ENCODE measurements around the gene YTHDF2.

YTHDF2 gene

DNA sequence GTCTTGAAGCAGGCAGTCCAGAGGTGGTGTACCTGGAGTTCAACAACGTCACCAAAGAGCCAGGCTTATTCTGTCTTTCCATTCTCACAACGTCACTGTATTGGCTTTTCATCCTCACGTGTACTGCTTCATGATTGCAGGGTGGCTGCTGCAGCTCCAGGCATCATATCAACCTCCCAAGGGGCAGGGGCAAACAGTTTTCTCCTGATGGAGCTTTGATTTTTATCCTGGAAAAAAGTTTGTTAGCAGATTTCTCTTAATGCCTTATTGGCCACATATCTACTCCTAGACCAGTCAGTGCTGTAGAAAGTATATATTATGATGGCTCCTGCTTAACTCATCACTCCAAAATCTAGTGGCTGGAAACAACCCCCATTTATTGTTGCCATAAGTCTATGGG is 66.9 kb downstream of the YTHDF2 start:
- no peak for DNase-seq

DNA sequence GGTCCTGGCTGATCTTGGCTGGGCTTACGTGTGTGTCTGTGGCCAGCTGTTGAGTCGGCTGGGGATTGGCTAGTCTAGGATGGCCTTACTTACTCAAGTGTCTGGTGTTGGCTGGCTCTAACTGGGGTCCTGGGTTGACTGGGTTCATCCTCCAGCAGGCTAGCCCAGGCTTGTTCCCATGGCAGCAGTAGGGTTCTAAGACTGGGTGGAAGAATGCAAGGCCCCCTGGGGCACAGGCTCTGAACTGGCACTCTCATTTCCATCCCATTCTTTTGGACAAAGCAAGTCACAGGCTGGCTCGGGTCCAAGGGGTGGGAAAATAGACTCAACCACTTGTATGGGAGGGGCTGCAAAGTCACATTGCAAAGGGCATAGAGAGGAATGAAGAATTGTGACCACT is 67.3 kb downstream of the YTHDF2 start:
- no peak for DNase-seq

DNA sequence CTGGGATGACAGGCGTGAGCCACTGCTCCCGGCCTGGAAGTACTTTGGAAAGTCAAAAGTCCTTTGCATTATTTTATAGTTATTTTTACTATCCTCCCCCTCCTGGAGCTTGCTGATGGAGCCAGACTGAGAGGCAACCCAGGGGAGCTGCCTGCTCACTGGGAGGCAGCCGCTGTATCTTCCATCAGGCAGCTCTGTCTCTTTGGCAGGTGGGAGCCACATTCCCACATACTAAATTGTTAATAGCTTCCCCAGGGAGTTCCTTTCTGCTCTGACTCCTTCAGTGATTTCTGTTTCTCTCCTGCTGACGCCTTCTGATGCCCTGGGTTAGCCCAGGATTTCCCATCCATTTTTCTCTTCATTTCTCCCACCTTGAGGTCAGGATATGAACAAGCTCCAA is 70.3 kb downstream of the YTHDF2 start:
- no peak for DNase-seq

GRCh38 chr1:28807986-28808385 is 71.2 kb downstream of the YTHDF2 start:
- DNase-seq: no peak

- no peak for DNase-seq
Measured at GRCh38 chr1:28811369-28811765, 74.6 kb downstream of the YTHDF2 start.

- DNase-seq: no peak
Measured at GRCh38 chr1:28811766-28812668, 75.3 kb downstream of the YTHDF2 start, which contains the start of gene OPRD1. OPRD1 (plus strand) TSS chr1:28812170; CDS start chr1:28812384, 214 bp downstream.

DNA sequence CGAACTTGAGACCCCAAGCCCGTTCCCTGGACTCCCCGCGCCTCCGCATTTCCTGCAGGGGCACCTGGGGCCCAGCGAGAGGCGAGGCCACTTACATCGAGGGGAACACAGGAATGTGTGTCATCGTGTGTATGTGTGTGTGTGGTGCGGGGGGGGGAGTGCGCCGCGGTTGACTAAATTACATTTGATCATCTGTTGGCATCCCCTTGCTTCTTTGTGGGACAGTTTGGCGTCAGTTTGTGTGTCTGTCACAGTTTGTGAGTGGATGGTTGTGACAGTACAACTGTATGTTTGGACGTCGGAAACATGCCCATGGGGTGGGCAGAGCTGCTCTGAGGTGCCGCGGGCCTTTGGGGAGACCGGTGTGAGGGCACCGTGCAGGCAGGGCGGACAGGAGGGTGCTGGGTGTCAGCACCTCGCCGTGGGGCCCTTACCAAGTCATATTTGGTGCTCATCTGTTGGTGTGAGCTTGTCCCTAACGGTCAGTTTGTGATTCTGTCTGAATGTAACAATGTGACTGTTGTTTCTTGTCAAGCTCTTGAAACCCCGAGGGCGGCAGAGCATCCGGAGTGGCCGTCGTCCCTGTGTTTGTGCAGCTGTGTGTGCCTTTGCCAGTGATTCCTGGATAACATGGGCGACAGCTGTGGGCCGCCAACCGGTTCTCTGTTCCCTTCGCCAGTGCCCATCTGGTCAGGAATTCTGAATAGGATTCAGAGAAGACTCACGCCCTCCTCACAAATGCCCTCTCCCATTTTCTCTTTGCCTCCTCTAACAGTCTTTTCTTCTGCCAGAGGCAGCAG is 76.1 kb downstream of the YTHDF2 start:
- DNase-seq: no peak

DNA sequence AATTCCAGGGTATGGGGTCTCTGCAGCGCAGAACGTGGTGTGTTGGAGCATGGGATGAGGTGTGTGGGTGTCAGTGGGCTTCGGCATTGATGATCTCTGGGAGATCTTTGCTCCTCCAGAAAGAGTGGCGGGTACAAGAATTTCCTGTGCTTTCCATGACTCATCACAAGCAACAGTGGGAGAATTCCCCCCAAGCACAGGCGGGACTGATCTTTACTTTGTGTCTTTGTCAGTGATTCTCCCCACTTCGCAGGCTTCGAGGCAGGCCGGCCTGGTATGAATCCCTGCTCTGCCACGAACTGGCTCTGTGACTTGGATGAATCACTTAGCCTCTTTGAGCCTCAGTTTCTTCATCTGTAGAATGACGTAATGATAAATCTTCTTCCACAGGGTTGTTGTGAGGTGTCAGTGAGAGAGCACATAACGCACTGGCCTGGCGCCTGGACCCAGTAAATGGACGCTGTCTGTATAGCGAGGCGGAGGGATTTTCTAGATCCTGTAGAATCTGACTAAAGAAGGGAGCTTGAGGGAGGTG is 77.3 kb downstream of the YTHDF2 start:
- no peak for DNase-seq

DNA sequence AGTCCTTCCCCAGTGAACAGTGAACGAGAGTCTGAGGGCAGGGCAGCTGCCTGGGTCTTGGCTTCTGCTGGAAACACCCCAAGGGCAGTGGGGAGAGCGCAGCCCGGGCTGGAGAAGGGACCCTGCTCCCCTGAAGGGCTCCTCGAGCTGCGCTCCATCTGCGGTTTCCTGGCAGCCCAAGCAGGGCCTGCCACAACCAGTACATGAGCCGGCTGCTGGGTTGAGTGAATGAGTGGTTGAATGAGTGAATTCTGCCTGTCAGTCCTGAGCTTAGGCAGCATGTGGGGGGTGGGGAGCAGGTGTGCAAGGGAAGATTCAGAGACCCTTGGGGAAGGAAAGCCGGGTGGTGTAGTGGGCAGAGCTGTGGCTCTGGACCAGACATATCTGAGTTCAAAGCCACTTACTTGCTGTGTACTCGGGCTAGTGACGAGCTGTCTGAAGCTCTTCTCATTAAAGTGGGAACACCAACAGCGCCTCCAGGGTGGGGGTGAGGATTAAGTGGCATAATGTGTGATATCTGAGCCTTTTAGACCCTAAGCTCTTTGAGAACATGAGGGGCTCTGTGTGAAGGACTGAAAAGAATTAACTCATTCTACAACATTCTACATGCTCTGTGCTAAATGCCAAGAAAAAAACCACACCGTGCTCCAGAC is 78.9 kb downstream of the YTHDF2 start:
- DNase-seq: no peak

GRCh38 chr1:28817133-28817532 is 80.4 kb downstream of the YTHDF2 start:
- DNase-seq: no peak

DNA sequence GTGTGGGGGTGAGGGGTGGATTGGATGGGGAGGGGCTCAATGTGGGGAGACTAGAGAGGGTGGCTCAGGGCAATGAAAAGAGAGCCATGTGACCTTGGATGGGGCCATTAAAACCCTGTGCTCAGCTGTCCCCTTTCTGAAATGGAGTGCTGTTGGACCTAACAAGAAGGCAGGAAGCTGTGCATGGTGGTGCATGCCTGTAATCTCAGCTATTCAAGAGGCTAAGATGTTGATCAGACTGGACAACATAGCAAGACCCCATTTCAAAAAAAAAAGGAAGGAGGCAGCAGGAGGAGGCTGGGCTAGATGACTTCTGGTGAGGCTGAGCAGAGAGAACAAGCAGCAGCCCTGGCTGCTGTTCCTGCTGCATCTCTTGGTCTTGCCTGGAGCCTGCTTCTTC is 82.3 kb downstream of the YTHDF2 start:
- DNase-seq: no peak
